Stimulated activated CD8-positive, alpha-beta memory T cell treated with anti-CD3 and anti-CD28 coated beads, Interleukin-7, amount 100 ng/mL, for 48 hours (primary cell): ENCODE measurements around the gene GSDME.

Experiments
- DNase-seq, 2 donors: peaks; one replicate each; pipeline ENCODE4 v3.0.0-alpha.2; 2020; ENCODE audit warnings: low read depth in 1 of 2; ENCODE audit errors: extremely low read depth in 1 of 2

The GSDME gene

DNA sequence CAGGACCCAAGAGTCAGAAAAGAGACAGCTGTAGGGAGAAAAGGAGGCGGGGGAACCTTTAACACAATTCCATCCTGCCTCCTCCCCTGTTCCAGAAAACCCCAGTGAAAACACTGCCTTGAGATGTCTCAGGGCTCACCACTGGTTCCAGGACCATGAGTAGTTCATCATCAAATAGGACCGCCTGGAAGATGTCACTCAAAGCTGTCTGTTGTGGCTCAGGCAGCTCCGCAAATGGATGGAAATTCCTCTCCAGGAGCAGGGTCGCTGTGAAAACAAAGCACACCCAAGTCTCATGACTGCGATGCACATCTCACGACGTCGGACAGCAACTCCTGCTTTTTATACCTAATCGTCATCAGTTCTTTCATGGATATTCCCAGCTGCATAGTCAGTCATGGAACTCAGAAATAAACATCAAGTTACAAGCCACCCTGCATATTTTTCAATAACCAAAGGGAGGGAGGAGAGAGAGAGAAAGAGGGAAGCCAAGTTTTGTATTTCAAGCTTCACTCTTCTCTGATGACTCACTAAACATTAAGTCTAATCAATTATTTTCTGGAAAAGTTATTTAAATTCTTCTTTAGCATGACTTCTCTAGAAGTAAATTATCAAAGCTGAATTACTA, 49.2 kb downstream of the GSDME start:
- DNase-seq = no peak

DNA sequence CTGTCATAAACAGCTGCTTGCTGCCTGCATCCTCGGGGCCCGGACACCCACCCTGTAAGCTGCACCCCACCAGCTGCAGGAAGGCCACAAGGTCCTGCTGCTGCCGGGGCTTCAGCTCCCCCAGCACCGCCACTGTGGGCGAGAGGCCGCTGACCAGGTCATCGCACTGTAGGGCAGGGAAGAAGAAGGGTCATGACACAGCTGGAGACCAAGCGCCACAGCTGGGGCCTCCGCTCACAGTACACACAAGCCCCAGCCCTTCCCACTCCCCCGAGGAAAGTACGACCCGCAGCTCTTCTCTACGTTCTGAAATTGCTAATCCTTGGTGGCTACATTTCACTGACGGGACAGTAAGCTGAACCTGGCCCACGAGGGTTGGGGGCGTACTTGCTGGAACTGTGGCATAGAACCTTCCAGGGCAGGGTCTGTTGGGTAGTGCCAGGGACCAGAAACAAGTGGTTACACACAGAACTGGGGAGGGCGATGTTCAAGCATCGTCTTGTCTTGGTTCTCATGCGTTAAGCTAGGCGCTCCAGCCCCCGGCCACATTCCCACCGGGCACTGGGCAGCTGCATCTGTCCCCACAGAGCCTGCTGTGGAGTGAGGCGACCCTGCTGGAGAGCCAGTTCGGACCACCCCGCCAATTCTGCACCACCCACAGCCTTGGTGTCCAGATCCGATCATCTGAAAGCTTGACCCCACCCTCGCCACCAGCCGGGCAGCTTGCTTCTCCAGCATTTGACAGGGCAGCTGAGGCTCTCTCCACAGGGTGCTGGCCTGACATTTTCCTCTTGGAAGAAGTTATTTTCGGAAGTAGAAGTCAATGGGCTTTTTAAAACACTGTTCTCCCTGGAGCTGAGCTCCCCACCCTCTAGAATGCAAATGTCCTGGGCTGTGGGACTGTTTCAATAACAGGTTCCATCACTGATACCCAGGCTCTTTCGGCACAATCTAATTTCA, 50.8 kb downstream of the GSDME start:
- DNase-seq = no peak

DNA sequence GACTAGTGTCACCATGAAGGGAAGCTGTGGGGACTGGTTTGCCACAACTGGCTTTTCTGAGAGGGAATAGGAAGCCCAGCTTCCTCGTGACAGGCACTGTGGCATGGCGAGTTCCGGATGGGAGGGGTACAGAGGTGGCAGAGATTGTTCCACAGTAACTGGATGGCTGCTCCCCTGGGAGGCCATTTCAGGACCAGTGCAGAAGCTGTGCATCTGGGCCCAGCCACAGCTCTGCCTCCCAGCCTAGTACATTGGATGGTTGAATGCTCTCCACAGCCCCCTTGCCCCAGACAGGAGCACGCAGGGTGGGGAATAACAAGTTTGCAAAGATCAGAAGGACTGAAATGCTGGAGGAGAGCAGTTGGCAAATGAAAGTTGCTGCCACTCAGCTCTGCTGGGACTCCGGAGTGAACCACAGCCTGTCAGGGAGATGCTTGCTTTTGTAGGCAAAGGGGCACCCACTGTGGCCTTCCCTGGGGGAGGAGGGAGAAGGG, 51.8 kb downstream of the GSDME start:
- DNase-seq = no peak

DNA sequence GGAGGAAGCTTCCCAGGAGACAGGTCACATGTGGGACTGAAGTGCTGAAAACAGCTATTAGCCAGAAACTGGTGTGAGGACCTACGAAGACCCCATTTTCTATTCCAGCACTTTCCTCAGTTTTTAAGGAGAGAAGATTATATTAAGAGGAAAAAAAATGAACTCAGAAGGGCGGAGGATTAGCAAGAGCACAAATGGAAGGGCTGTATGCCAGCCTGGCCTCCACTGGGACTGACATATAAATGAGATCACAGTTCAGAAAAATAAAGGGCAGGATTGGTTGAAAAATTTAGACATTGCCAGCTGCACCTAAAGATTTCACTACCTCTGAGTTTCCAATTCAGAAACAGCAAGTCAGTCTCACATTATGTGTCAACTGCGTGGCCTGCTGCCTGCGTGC, 53.0 kb downstream of the GSDME start:
- no peak for DNase-seq

DNA sequence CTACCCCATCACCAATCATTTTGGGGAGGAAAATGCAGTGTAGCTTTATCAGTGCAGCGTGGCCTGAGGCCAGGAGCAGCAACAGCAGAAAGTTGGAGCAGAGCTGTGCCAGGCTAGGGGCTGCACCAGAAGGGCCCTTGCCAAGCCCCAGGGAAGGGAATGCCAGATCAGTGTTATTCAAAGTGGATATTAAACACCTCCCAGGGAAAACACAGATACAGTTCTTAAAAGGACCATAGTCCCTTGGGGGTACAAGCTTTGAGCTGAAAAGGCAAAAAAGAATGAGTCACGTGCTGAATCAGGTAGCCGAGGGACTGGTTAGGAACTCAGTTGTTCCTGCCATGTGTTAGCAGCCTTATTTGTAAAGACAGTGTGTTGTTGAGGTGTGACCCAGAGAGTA, 54.0 kb downstream of the GSDME start:
- DNase-seq = no peak

DNA sequence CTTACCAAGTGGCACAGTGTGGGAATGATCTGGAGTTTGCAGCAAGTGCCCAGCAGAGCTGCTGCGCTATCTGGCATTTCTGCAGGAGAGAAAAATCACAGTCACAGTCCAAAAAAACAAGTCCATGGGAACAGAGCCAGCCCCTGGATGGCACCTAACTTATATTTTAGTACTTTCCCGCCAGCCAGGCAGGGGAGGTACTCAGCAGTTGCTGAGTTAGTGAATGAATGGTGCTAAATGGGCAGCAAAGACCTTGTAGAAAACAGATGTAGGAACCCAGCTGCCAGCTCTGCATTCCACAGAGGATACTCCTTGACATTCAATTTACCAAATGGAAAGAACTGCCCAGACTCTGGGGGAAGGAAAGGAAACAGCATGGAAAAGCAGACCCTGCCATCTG, 54.5 kb downstream of the GSDME start:
- no peak for DNase-seq

DNA sequence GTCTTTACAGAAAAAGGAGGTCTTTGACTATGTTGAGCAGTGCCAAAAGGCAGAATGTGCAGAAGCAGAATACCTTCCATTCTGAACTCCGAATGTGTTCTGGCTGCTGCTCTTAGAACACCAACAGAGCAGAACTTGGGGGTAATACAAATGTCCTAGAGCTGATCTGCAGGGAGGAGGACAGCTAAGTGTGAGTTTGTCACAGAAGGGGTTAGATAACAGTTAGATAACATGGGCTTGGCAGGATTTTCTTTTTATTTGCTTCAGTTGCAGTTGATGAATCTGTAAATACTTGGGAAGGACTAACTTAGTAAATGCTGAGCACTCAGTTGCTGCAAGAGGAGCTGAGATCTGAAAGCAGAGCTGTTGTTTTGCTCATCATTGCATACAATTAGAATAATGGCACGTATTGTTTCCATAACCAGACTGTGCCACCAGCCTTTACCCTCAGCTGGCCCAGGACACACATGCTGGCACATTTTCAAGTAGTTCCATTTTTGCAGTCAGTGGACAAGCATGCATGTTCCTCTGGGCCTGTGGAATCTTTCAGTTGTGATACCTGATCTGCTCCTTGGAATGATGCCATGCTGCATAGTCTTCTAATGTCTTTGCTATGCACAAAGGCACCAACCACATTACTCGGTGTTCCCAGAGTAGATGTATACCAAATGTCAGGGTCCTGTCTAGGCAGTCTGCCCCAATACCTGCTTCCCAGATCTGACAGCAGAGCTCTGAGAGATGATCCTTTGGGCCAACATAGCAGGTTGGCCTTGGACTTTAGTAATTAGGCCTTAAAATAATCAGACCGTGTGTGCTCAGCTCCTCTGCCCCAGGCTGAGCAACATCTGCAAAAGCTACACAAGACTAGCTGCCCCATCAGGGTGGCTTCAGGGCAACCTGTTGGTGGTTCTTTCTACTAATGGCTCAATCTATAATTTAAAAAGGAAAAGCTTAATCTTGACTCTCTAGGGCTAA, 55.7 kb downstream of the GSDME start:
- DNase-seq = no peak

DNA sequence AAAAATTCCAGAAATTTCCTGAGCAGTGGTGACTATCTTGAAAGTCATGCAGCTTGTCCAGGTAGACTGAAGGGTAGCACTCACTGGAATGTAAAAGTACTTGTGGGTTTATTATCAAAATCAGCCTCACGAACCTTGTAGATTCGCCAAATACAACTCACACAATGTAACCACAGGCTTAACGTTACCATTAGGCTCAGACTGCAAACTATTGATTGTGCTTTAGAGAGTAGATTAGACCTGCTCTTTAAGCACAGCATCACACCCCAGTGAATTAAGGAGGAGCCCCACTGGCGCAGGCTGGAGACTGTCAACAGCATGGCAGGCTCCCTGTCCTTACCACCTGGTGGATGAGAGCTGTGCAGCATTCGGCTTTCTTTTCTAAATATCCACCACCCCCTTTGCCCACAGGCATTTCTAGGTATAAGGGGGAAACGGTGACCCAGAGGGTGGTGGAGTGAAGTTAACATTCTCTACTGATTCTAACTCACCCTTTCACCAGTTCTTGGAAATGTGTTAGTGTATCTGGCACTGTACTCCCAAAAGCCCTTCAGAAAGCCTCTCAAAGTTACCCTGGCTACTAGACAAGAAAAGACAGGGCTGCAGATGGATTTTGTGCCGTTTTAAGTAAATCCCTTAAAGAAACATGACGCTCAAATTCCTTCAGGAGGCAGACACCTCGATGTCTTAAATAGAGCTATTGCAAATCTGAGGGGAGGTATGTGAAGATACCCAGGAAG, 56.6 kb downstream of the GSDME start:
- DNase-seq = no peak

DNA sequence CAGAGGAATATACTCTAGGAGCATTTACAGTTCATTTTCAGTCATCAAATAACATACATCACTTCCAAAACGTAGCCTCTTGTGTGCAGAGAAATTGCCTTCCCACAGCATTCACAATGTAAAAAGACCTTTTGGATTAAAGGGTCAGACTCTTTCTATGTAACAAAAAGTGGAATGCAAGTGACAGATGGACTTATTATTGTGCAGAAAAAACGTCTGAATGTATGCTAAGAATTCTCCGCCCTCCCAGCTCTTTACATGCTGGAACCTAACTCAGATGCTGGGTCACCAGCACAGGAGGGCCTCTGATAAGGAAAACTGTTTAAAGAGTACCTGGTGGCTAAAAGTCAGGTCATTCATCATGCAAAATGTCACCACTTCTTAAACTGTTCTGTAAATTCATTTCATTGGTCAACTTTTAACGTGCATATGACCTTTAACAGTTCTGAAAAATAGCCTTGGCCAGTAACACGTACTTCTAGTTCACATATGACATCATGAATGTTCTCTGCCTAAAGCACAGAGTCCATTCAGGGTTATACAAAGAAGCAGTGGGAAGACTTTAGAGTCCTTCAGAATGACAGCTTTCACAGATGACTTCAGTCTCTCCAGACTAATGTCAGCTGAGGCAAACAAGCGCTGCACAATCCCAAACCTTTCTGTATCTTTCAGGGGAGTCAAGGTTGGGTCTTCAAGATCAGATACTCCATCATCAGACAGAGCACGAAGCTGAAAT, 58.6 kb downstream of the GSDME start:
- DNase-seq = no peak

DNA sequence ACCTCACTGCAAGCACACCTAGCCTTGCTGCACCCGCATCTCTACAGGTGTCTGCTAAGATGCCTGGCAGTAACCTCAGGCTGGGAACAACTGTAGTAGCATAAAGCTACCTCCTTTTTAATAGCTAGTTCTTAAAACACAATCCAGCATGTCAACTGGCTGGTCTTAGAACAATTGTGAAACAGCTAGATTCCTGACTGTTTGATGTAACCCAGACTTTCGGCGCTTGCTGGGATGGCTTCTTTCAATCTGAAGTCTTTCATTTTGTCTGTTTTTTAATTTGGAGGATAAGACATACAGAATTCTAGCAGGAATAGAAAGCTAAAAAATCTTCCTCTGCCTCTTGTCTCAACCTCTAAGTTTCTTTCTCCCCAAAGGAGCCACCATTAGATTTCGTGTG, 59.8 kb downstream of the GSDME start:
- DNase-seq = no peak

DNA sequence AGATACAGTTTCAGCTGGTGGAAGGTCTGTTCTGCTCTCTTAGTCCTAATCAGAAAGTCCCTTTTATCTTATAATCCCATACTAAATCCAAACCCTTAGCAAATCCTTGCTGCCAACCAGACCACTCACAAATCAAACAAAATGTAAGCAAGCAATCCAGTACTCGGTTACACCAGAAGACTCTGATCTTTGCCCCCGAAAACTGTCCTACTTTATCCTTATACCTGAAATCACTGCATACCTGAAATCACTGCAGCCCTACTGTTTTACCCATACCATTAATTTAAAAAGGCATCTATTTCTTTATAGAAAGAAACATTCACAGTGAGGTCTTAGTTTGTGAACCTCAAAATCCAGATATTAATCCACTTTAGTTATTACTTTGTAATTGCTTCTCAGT, 64.7 kb downstream of the GSDME start:
- DNase-seq = no peak

DNA sequence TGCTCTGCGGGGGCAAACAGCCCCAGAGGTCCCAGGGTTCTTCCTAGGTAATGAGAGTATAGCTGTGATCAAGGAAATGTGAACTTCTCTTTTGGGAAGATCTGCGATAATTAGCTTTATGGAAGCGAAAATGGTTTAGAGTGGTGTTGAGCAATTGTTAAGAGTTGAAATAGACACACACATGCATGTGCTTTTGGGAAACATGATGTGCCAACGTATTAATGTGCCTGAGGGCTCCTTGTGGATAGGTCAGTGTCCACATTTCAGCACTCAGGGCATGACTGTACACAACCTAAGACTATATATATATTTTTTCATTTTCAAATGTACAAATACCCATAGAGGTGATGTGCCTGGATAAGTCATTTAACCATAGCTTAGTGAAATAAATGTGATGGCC, 67.0 kb downstream of the GSDME start:
- no peak for DNase-seq

DNA sequence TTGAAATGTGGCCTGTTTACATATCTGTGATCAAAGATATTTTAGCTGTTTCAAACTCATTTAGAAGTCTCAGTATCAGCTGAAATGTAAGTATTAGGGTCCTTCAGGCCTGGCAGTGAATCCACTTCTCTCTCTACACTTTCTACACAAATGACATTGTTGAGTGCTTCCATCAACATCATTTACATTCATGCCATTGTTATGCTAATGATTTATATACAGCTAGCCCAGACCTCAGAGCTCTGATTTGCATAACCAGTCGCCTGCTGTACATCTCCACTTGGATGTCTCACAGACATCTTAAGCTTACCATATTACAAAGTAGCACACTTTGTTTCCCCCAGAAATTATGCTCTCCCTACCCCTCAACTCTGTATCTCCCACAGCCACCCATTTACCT, 71.6 kb downstream of the GSDME start:
- no peak for DNase-seq

DNA sequence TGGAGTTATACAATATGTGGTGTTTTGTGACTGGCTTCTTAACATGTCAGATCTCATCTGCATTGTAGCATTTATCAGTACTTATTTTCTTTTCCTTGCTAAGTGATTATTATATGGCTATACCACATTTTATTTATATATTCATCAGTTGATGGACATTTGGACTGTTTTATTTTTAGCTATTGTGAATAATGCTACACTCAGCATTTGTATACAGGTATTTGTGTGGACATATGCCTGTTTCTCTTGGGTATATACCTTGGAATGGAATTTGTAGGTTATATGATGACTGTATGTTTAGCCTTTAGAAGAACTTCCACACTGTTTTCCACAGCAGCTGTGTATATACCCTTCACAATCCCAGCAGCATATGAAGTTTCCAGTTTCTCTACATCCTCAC, 86.5 kb downstream of the GSDME start:
- no peak for DNase-seq

DNA sequence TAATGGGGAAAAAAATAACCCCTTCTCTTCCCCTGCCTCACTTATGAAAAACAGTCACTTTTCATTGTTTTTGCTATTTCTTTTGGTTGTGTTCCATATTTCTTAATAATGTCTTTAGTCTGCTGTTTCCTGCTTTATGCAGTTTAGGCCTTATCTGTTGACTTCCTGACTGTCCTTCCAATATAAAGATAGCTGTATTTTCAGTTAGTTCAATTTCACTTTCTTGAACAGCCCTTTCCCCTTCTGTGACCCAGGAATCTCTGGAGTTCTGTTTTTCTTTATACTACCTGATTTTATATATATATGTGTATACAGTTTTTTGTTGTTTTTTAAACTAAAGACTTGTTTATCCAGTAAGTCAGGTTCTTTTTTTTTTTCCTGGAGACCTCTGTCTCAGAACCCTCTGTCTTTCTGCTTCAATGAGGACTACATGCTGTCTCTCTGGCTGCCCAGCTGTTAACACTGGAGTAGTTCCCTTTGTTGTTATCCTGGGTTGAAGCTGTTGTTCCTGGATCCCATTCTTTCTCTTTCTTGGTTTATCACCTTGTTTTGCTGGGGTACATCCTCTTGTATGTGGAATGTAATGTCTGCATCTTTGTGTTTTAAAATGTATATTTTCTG, 87.2 kb downstream of the GSDME start:
- no peak for DNase-seq

DNA sequence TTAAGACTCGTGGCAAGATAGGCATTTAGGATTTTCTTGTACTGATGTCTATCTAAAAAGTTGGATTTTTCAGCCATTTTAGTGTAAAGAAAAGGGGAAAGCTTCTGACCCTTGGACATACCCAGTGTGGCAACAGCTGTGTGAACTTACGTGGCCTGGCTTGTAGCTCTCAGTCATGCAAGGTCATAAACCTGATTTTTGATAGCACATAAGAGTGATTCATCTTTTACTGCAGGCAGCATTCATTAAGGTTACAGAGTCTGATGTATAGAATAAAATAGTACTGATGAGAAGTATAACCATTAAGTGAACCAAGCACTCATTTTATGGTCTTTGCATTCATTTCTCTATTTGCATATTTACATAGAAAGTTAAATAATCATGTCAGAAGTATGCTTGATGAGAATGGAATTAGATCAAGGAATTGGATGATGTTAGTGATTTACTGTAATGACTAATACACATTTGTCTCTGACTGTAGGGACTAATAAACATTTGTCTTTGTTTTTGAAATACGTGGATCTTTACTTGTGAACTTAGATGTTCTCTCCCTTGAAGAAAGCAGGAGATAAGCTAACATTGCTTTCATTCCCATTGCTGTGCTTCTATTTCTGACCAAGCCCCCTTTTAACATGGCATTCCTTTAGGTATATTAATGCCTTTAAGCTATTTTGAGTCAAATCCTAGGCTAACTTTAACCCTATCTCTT, 88.2 kb downstream of the GSDME start:
- no peak for DNase-seq

DNA sequence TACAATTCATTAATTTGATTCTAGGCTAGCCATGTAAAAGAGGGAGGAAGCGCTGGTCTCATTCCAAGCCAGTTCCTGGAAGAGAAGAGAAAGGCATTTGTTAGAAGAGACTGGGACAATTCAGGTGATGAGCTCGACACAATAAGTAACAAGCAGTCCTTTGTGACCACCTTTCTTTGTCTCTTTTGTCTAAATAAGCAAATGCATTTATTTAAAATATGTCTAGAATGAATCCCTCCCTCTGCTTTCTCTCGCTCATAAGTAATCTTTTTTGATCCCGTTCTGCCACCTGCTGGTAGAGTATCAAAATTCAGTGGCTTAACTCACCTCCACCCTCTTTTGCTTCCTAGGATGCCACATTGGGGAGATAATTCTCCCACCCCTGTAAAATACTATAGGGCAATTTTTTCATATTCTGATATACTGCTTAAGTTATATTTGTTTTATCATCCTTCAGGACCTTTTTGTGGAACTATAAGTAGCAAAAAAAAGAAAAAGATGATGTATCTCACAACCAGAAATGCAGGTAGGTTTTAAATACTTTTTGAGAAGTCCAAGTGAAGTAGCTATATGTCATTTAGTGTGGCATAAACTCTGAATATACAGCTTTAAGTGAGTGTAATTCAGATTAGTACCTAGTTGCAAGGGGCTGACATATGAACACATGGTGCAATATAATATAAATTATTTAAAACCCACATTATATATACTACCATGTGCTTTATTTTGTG, 91.5 kb downstream of the GSDME start:
- DNase-seq = peak in 1 of 2 donors; percentile 5

DNA sequence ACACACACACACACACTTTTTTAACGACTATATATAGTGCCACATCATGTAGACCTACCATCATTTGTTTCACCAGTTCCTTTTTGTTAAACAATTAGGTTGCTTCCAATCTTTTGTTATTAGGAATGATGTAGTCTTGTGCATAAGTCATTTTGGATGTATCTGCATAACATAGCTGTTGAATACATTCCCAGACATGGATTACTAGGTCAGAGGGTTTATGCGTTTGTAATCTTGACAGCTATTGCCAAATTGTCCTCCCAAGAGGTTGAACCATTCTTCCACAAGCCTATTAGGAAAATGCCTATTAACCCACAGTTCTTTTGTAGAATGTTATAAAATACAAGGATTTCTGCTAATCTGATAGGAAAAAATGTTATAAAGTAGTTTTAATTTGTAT, 96.7 kb downstream of the GSDME start:
- no peak for DNase-seq
